ENCODE data around the gene DRC3.

GRCh38 chr17:17965152-17965721 is 7.4 kb upstream of the DRC3 start:
- TF ChIP-seq FOXA2 (IDR thresholded peaks at IDR 0.05) (no peak), CTCF (IDR thresholded peaks at IDR 0.05; ENCODE audit: low read depth, low read length, missing input control) (no peak), RAD21 (IDR thresholded peaks at IDR 0.05) (no peak), REST (IDR thresholded peaks at IDR 0.05) (no peak), MAX (IDR thresholded peaks at IDR 0.05) (no peak), JUND (IDR thresholded peaks at IDR 0.05) (no peak), TAF1 (conservative IDR thresholded peaks at IDR 0.05) (no peak), EGR1 (IDR thresholded peaks at IDR 0.05; ENCODE audit: low read depth in 2 of 2) (no peak), SP1 (IDR thresholded peaks at IDR 0.05) (no peak), GABPA (IDR thresholded peaks at IDR 0.05 in 1 of 2, conservative IDR thresholded peaks at IDR 0.05 in 1 of 2) (no peak), YY1 (IDR thresholded peaks at IDR 0.05) (no peak), FOXA1 (IDR thresholded peaks at IDR 0.05) (no peak)
